HG02763 (cell line): ENCODE measurements around the gene NUP93.
"Not testable (repeated sequence)": the region's sequence is repeated elsewhere in the genome, so short reads cannot be mapped to it uniquely, and the experiment has no call there.

Experiments
- ATAC-seq: cut with Tn5 transposase; IDR thresholded peaks from one replicate; pipeline ENCODE4 v1.9.1; 2021; ENCODE audit warnings: mild to moderate bottlenecking, moderate library complexity; ENCODE audit not compliant: unreplicated experiment

NUP93 gene

GRCh38 chr16:56811602-56812001 lies 81.7 kb downstream of the NUP93 start:
- ATAC-seq: not testable (repeated sequence)

GRCh38 chr16:56812884-56813283 lies 83.0 kb downstream of the NUP93 start:
- no peak for ATAC-seq

GRCh38 chr16:56814537-56815432 lies 84.9 kb downstream of the NUP93 start:
- ATAC-seq: no peak

- ATAC-seq: no peak
These were observed 85.8 kb downstream of the NUP93 start for GRCh38 chr16:56815721-56816120.

GRCh38 chr16:56817056-56817455 lies 87.1 kb downstream of the NUP93 start:
- no peak for ATAC-seq

- ATAC-seq: no peak
These were observed 88.0 kb downstream of the NUP93 start for GRCh38 chr16:56817938-56818337.

GRCh38 chr16:56823081-56823733 lies 93.3 kb downstream of the NUP93 start:
- no peak for ATAC-seq

- no peak for ATAC-seq
These were observed 94.4 kb downstream of the NUP93 start for GRCh38 chr16:56824331-56824730.

- ATAC-seq: no peak
These were observed 94.9 kb downstream of the NUP93 start for GRCh38 chr16:56824804-56825203.

- ATAC-seq: no peak
These were observed 95.9 kb downstream of the NUP93 start for GRCh38 chr16:56825826-56826225.

- no peak for ATAC-seq
These were observed 98.7 kb downstream of the NUP93 start for GRCh38 chr16:56828647-56829046.

GRCh38 chr16:56830669-56831068 lies 100.7 kb downstream of the NUP93 start:
- ATAC-seq: no peak

- ATAC-seq: no peak
These were observed 102.8 kb downstream of the NUP93 start for GRCh38 chr16:56832768-56833167.

GRCh38 chr16:56833243-56833970 lies 103.5 kb downstream of the NUP93 start:
- ATAC-seq: no peak

GRCh38 chr16:56835320-56835719 lies 105.4 kb downstream of the NUP93 start:
- ATAC-seq: no peak

- ATAC-seq: no peak
These were observed 106.7 kb downstream of the NUP93 start for GRCh38 chr16:56836410-56837230.

- no peak for ATAC-seq
These were observed 108.9 kb downstream of the NUP93 start for GRCh38 chr16:56838622-56839337.

- ATAC-seq: no peak
These were observed 111.3 kb downstream of the NUP93 start for GRCh38 chr16:56841233-56841632.

- no peak for ATAC-seq
These were observed 111.7 kb downstream of the NUP93 start for GRCh38 chr16:56841659-56842058.

GRCh38 chr16:56842133-56842532 lies 112.2 kb downstream of the NUP93 start:
- no peak for ATAC-seq
